Uterine smooth muscle cell (primary cell): ENCODE measurements around the gene DMBT1. TPM values are rescaled to one million over a fixed set of nuclear protein-coding genes. Genes with fewer than 3 reads are reported as not detected.

Experiments used
- total RNA-seq: library from RNA; depleted of rRNA; stranded (reverse); fragments of >200 nt; gene quantifications from 2 replicates; pipeline ENCODE4 v1.2.3, GENCODE V29; 2014

DMBT1 gene
- total RNA-seq: under 0.01 TPM in 2 replicates

GRCh38 chr10:122560279-122560804, at the start of gene DMBT1:
DMBT1 (plus strand) TSS chr10:122560754; CDS start chr10:122560771, 17 bp downstream.

Other genes starting within 250 kb of the DMBT1 start
- gene PLEKHA1, start 186.0 kb upstream of the DMBT1 start, total RNA-seq: 8.6 and 11.9 TPM in 2 replicates
- not detected in 2 replicates for gene ARMS2, start 106.1 kb upstream of the DMBT1 start, total RNA-seq
- gene HTRA1, start 99.2 kb upstream of the DMBT1 start, total RNA-seq: 44.5 and 158 TPM in 2 replicates
- gene C10orf120, start 139.1 kb downstream of the DMBT1 start, total RNA-seq: not detected in 2 replicates